ENCODE data around the gene FBXL13. TPM values are rescaled to one million over a fixed set of nuclear protein-coding genes. Genes with fewer than 3 reads are reported as not detected.
A peak's percentile ranks its signal among the peaks of the same experiment; 100 is the strongest.
"Not testable (repeated sequence)": the region's sequence is repeated elsewhere in the genome, so short reads cannot be mapped to it uniquely, and the experiment has no call there.

The FBXL13 gene
- polyA plus RNA-seq, 3 donors = 2.9 to 4.4 (median 2.9) TPM

GRCh38 chr7:102925976-102926782, 148.4 kb downstream of the FBXL13 start:
- DNase-seq (ENCODE audit: extremely low read depth in 1 of 11, low read depth in 9 of 11, low spot score in 4 of 11) = no peak

GRCh38 chr7:102918845-102919244, 155.8 kb downstream of the FBXL13 start:
- no peak for DNase-seq (ENCODE audit: extremely low read depth in 1 of 11, low read depth in 9 of 11, low spot score in 4 of 11)

- no peak for DNase-seq (ENCODE audit: extremely low read depth in 1 of 11, low read depth in 9 of 11, low spot score in 4 of 11)
Observed at GRCh38 chr7:102917436-102918353, 156.9 kb downstream of the FBXL13 start.

- DNase-seq (ENCODE audit: extremely low read depth in 1 of 11, low read depth in 9 of 11, low spot score in 4 of 11) = no peak
Observed at GRCh38 chr7:102916881-102917280, 157.7 kb downstream of the FBXL13 start.

GRCh38 chr7:102916426-102916825, 158.2 kb downstream of the FBXL13 start:
- DNase-seq (ENCODE audit: extremely low read depth in 1 of 11, low read depth in 9 of 11, low spot score in 4 of 11) = no peak

GRCh38 chr7:102914585-102914984, 160.0 kb downstream of the FBXL13 start:
- peak in 6 of 11 donors; percentile 36 to 66 (median 54) for DNase-seq (ENCODE audit: extremely low read depth in 1 of 11, low read depth in 9 of 11, low spot score in 4 of 11)

GRCh38 chr7:102913826-102914225, 160.8 kb downstream of the FBXL13 start:
- no peak for DNase-seq (ENCODE audit: extremely low read depth in 1 of 11, low read depth in 9 of 11, low spot score in 4 of 11)

GRCh38 chr7:102912742-102913141, 161.9 kb downstream of the FBXL13 start, which contains the start of gene LRRC17:
Gene LRRC17 (plus strand): TSS chr7:102913000. CDS start chr7:102933914, 20,914 bp downstream.
- DNase-seq (ENCODE audit: extremely low read depth in 1 of 11, low read depth in 9 of 11, low spot score in 4 of 11) = peak in 9 of 11 donors; percentile 74 to 89 (median 84)

GRCh38 chr7:102908676-102909075, 165.9 kb downstream of the FBXL13 start:
- DNase-seq (ENCODE audit: extremely low read depth in 1 of 11, low read depth in 9 of 11, low spot score in 4 of 11) = no peak

- DNase-seq (ENCODE audit: extremely low read depth in 1 of 11, low read depth in 9 of 11, low spot score in 4 of 11) = not testable (repeated sequence)
Observed at GRCh38 chr7:102903576-102903975, 171.0 kb downstream of the FBXL13 start.

GRCh38 chr7:102902052-102902451, 172.5 kb downstream of the FBXL13 start:
- not testable (repeated sequence) for DNase-seq (ENCODE audit: extremely low read depth in 1 of 11, low read depth in 9 of 11, low spot score in 4 of 11)

GRCh38 chr7:102898532-102898859, 176.1 kb downstream of the FBXL13 start:
- no peak for DNase-seq (ENCODE audit: extremely low read depth in 1 of 11, low read depth in 9 of 11, low spot score in 4 of 11)

- DNase-seq (ENCODE audit: extremely low read depth in 1 of 11, low read depth in 9 of 11, low spot score in 4 of 11) = no peak
Observed at GRCh38 chr7:102897856-102898531, 176.6 kb downstream of the FBXL13 start.

GRCh38 chr7:102897211-102897631, 177.4 kb downstream of the FBXL13 start:
- peak in 6 of 11 donors; percentile 31 to 81 (median 62) for DNase-seq (ENCODE audit: extremely low read depth in 1 of 11, low read depth in 9 of 11, low spot score in 4 of 11)

- DNase-seq (ENCODE audit: extremely low read depth in 1 of 11, low read depth in 9 of 11, low spot score in 4 of 11) = no peak
Observed at GRCh38 chr7:102896585-102896984, 178.0 kb downstream of the FBXL13 start.

GRCh38 chr7:102895602-102896001, 179.0 kb downstream of the FBXL13 start:
- no peak for DNase-seq (ENCODE audit: extremely low read depth in 1 of 11, low read depth in 9 of 11, low spot score in 4 of 11)

- DNase-seq (ENCODE audit: extremely low read depth in 1 of 11, low read depth in 9 of 11, low spot score in 4 of 11) = no peak
Observed at GRCh38 chr7:102892631-102893278, 181.8 kb downstream of the FBXL13 start.

- no peak for DNase-seq (ENCODE audit: extremely low read depth in 1 of 11, low read depth in 9 of 11, low spot score in 4 of 11)
Observed at GRCh38 chr7:102891693-102892261, 182.8 kb downstream of the FBXL13 start.
